GM15510 (cell line): Measurements from ENCODE around the gene PRR30.

Experiments
- POLR2A ChIP-seq: IDR thresholded peaks from 3 replicates; pipeline ENCODE4 v1.6.1; 2011; ENCODE audit warnings: borderline replicate concordance; ENCODE audit not compliant: insufficient read length; ENCODE audit errors: extremely low read depth

Gene PRR30

DNA sequence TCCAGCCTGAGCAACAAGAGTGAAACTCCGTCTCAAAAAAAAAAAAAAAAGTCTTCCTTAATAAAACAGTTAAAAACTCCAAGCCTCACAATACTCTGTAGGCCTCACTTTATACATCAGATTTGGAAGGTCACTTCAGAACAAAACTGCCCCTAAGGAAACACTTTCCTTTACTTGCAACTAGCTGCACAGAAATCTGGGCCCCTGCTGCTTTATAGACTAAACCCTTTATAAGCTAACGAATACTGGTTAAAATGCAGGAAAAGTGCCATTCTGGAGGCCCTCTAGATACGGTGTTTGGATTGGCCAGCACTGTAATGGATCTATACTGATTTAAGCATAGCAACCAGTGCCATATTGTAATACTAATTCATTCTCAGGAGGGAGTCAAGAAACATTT is 14.1 kb downstream of the PRR30 start:
- TF ChIP-seq POLR2A: no peak

DNA sequence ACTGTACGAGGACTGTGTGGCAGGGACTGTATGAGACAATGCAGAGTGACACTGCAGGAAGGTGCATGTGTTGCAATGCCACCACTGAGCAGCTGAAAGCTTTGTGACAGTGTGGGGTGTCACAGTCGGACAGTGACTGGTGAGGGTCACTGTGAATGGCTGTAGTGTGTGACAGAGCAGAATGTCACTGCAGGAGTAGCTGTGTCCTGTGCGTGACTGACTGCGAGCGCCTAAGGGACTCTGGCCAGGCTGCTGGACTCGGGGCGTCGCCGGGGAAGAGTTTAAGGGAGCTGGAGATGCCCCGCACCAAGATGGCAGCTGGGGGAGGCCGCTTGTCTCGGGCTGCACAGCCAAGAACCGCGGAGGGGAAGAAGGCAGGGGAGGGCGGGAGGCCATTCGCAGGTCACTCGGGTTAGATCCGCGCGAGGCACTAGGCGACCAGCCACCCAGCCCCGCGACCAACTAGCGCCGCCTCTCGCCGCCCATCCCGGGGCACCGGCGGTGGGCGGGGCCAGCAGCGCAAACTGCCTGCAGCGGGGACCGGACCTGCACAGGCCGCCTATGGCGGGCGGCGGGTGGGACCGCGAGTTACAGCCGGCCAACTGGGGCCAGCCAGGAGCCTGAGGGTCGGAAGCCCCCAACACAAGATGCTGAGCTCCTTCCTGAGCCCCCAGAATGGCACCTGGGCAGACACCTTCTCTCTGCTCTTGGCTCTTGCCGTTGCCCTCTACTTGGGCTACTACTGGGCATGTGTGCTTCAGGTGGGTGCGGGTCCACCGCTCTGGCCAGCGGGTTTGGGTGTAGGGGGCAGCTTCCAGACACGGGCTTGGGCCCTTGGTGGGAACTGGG is 15.7 kb downstream of the PRR30 start, which contains the start of gene ABHD1:
ABHD1 (plus strand) TSS at position 514 of the 849 bp plus-strand sequence; CDS start at position 648, 134 bp downstream.
- TF ChIP-seq POLR2A: peak; percentile 29

DNA sequence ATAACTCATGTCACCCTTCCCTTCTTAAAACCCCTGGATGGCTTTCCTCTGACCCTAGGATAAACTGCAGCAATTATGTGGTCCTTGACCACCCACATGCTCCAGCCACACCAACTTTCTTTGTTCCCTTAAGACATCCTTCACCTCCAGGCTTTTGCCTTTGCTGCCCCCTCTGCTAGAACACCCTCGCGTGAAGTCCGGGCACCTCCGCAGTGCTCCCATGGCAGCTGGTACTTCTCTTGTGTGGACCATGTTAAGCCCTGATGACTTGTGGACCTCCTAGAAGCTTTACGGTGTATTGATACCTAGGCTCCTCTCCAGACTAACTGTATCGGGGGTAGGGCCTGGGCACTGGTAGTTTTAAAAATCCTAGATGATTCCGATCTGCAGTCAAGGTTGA is 16.4 kb downstream of the PRR30 start:
- no peak for TF ChIP-seq POLR2A

DNA sequence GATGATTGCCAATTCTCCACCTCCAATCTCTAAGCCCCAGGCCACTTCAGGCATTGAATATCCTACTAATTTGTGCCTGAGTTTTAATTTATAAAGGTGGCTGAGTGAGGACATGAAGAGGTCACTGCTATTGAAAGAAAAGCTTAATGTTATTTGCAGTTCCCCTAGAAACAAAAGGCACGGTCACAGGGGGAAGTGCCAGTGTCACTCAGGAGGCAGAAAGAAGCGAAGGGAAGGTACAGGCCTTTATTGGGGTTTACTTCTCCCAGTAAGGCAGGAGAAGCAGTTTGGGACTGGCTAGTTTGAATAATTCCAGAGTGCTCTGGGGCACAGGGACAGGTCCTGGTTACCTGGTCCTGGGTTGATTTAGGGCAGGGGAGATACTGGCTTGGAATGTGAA is 17.3 kb downstream of the PRR30 start:
- no peak for TF ChIP-seq POLR2A

DNA sequence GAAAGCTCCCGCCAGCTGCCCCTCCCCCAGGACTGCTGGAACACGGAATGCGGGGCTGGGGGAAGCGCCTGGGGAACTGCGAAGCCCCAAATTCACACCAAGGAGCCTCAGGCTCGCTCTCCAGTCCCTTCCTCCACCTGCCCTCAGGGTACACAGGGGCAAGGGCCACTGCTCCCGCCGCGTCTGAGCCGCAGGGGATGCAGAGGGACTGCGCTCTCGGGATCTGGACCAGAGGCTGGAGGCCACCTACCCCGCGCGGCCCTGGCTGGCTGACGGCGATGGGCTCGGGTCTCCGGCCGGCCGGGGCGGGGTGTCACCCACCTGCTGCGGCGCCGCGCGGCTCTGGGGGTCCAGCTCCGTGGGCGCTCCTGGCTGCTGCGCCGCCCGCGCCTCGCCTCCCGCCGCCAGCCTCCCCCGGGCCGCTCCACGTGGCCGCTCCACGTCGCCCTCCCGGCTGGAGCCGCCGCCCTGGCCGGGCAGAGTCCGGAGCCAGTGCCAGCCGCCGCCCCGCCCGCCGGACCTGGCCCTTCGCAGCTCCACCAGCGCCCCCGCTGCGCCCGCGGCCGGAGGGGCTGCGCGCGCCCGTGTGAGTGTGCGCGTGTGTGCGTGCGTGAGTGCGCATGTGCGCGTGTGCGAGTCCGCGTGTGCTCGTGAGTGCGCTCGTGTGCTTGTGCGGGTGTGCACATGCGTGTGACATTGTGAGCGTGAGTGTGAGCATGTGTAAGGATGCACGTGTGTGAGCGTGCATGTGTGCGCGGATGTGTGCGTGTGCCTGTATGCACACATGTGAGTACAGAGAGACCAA is 20.5 kb downstream of the PRR30 start, which contains the start of gene CGREF1:
CGREF1 (minus strand) TSS at position 604 of the 805 bp plus-strand sequence. CDS start 14,762 bp downstream, outside the sequence.
- TF ChIP-seq POLR2A: no peak

DNA sequence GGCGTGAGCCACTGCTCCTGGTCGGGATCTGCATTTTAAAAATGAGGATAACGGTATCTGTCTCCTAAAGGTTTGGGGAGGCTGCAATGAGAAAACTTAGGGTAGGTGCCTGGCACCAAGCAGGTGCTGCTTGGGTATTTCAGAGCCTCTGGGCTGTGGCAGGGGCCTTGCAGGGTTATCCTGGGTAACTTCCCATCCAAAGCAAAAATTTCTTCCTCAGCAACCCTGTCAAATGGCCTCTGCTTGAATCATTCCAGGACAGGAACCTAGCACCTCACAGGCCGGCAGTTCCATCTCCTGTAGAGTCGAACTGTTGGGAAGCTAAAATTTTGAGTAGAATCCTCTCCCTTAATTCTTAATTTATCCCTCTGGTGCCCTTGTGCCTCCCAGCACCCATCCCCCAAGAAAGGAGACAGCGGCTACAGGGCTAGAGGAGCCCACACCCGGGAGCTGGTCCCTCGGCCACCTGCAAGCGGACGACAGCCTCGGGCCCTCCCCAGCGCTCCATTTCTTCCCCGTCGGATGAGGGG is 21.1 kb downstream of the PRR30 start:
- TF ChIP-seq POLR2A: no peak

DNA sequence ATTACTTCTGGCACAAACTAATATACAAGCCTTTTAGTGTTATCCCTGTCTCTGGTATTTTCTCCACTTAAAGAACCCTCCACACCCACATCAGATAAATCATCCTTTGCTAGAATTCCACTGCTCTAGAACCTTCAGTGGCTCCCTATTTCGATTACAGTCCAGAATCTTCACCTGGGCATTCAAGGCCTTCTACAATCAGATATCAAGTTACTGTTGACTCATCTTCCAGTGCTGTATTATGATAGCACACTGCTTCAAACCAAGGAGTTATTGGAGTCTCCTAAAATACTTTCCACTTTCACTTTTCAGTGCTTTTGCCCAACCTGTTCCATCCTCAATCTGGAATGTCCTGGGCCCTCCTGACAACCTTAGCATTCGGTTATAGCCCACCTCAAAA is 23.7 kb downstream of the PRR30 start:
- TF ChIP-seq POLR2A: no peak

DNA sequence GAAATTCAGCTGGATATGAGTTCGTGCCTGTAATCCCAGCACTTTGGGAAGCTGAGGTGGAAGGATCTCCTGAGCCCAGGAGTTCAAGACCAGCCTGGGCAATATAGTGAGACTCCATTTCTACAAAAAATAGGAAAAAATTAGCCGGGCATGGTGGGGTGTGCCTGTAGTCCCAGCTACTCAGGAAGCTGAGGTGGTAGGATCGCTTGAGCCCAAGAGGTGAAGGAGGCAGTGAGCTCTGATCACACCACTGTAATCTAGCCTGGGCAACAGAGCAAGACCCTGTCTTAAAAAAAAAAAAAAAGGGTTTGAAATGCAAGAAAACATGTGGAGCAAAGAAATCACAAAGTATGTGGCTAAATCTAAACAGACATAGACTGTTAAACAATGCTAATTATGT is 30.1 kb downstream of the PRR30 start:
- TF ChIP-seq POLR2A: no peak

DNA sequence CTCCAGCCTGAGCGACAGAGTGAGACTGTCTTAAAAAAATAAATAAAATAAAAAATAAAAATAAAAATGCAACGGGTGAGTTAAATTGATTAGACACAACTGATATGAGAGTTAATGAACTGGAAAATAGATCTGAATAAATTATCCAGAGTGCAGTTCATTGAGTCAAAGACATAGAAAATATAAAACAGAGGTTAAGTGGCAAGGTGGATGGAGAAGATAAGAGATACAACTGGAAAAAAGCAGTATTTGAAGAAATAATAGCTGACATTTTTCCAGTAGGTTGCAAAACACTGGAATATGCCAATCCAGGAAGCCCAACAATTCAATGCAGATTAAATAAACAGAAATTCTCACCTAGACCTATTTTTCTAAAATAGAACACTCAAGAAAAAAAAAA is 31.0 kb downstream of the PRR30 start:
- TF ChIP-seq POLR2A: no peak

DNA sequence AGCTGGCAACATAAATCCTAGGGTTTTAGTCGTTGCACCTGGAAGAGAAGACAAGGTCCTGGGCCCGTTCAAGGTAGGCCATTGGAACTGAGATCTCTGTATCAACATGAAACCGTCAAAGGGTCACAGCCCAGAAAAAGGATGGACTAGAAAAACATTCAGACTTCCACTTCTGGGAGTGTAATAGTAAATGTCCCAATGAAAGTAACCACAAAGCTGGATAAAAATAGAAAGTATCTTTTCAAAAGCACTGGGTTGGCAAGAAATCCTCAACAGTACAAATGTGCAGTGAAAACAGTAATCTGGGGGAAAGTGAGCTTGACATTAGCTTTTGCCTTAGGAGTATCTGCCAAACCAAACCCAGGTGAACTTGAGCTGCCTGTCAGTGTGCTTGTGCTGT is 33.2 kb downstream of the PRR30 start:
- no peak for TF ChIP-seq POLR2A

DNA sequence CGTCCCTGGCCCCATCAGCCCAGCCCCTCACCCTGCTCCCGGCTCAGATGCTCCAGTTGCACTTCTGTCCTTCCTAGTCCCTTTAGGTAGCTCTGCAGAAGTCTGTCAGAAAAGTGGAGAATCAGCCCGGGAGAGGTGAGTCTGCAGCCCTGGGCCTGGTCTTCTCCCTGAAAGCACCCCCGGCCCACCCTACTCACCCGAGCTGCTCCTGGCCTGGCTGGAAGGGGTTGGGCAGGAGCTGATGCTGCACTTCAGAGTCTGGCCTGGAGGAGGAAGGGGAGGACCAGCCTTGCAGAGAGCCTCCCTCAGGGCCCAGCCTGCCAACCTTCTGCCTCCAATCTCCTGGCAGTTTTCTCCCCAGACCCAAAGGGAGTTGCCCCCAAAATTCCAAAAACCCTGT is 36.9 kb downstream of the PRR30 start:
- no peak for TF ChIP-seq POLR2A

DNA sequence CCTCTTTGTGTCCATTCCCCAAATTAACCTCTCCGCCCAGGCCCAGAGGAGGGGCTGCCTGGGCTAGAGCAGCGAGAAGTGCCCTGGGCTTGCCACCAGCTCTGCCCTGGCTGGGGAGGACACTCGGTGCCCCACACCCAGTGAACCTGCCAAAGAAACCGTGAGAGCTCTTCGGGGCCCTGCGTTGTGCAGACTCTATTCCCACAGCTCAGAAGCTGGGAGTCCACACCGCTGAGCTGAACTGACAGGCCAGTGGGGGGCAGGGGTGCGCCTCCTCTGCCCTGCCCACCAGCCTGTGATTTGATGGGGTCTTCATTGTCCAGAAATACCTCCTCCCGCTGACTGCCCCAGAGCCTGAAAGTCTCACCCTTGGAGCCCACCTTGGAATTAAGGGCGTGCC is 39.2 kb downstream of the PRR30 start:
- no peak for TF ChIP-seq POLR2A

DNA sequence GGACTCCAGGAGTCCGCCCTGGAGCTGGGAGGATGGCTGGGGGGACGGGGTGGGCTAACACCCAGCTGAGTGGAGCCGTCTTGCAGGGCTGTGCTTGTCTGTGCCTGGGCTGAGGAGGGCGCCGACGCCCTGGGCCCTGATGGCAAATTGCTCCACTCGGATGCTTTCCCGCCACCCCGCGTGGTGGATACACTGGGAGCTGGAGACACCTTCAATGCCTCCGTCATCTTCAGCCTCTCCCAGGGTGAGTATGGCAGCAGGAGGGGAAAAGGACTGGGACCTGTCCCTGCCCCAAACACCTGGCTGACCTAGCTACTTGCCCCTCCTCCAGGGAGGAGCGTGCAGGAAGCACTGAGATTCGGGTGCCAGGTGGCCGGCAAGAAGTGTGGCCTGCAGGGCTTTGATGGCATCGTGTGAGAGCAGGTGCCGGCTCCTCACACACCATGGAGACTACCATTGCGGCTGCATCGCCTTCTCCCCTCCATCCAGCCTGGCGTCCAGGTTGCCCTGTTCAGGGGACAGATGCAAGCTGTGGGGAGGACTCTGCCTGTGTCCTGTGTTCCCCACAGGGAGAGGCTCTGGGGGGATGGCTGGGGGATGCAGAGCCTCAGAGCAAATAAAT is 39.8 kb downstream of the PRR30 start:
- TF ChIP-seq POLR2A: no peak

DNA sequence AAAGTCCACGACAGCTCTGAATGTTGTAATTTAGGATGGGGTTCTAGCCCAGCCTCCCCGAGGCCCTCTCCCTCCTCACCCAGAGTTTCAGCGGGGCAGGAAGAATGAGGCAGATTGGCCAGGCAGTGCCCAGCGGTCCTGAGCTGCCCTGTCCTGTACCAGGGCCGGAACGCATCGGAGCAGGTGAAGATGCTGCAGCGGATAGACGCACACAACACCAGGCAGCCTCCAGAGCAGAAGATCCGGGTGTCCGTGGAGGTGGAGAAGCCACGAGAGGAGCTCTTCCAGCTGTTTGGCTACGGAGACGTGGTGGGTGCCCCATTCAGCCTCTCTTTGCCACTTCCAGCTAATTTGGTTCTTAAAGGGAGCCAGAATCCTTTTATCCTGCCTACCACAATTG is 41.9 kb downstream of the PRR30 start:
- no peak for TF ChIP-seq POLR2A
